Hematopoietic multipotent progenitor cell treated with erythropoietin and hydrocortisone succinate and interleukin-3 and kit ligand, for 15 days (in vitro differentiated cells): ENCODE measurements around the gene PSG1.
"Not testable (repeated sequence)": the region's sequence is repeated elsewhere in the genome, so short reads cannot be mapped to it uniquely, and the experiment has no call there.

Source experiments
- DNase-seq: peaks from one replicate; pipeline ENCODE4 v3.0.0-alpha.2; 2015; ENCODE audit warnings: low spot score

The PSG1 gene

DNA sequence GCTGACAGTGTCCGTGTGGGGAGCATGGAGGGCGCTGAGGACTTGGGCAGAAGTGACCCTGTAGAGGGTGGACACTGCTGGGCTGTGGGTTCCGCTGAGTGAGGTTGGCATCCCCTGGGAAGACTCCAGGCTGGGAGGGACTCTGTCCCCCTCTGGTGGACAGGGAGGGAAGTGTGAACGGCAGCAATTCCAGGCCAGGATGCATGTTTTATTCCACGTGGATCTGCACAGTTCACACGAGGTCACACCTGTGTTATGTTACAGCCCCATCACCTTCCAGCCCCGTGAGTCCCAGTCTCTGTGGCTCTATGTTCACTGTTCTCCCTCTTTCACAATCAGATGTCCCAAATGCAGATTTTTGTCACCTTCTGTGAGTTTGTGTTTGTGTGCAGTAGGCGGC lies 1.8 kb upstream of the PSG1 start:
- DNase-seq: not testable (repeated sequence)

DNA sequence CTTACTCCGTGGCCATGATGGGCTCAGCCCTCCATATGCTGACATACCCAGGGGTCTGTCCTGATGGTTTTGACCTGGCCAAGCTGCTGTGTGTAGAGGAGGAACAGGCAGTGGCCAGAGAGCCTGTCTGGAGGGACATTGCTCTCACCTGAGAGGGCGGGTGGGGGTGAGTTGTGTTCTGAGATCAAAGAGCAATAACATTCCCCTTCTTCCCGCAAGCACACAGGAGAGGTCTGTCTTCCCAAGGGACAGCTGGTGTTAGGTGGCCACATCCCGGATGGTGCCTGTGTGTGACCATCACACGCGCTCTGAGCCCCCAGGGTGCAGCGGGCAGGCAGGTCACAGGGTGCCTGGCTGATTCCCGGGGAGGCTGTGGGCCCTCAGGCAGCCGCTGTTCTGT lies 1.1 kb upstream of the PSG1 start:
- DNase-seq: not testable (repeated sequence)

DNA sequence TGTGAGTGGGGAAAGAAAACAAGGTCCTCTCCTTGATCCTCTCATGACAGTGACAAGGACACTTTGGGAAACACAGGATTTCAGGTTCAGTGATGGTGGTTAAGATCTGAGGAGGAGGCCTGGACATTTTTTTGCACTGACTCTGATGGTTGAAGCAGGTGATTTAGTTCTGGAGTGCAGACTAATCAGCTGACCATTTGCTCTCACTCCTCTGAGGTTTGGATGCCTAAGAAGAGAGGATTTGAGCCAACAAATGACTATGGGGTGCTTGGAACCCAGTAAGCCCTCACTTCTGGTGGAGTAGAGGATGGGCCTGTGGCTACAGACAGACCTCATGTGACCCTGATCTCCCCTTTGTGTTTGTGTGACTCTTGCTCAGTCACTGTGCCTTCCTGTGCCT lies 2.9 kb downstream of the PSG1 start:
- DNase-seq: not testable (repeated sequence)

DNA sequence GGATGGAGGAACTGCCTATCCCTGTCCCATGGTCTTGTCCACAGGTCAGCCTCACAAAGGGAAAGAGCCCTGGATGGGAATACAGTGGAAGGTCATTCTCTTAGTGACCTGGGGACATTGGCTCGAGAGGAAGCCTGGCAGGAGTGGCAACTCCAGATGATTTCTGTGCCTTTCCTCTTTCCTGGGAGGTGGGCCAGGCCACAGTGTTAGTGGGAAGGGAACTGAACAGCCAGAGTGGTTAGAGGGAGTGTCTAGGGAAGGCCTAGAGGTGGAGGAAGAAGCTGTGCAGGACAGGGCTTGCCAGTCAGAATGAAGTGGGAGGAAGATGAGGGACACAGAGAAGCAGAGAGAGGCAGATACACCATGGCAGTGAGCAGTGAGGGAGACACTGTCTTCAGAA lies 3.6 kb downstream of the PSG1 start:
- not testable (repeated sequence) for DNase-seq

GRCh38 chr19:42874901-42875813 lies 4.4 kb downstream of the PSG1 start:
- DNase-seq: not testable (repeated sequence)

GRCh38 chr19:42874136-42874535 lies 5.4 kb downstream of the PSG1 start:
- not testable (repeated sequence) for DNase-seq

DNA sequence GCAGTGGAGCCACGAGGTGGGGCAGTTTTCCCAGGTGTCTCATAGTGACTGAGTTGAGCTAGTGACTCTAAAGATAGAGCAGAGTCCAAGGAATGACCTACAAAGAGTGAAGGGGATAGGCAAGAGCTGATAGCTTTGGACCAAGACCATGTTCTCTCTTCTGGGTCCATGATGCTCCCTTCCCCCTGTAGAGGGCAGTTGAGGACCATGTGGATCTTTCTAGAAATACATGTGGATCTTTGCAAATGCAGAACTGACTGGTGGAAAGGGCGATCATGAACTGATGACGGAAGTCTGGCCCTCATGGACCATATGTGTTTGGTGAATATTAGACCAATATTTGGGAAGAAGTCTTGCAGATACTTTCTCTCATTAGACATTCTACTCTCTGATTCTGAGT lies 6.9 kb downstream of the PSG1 start:
- no peak for DNase-seq

DNA sequence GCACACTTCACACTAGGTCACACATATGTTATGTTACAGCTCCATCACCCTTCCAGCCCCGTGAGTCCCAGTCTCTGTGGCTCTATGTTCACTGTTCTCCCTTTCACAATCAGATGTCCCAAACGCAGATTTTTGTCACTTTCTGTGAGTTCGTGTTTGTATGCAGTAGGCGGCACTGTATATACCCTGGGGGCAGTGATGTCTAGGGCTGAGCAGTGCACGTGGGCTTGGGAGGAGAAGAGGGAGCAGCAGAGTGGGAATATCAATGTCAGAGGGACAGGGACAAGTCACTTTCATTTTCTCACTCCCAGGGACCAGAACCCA lies 22.0 kb downstream of the PSG1 start:
- no peak for DNase-seq

DNA sequence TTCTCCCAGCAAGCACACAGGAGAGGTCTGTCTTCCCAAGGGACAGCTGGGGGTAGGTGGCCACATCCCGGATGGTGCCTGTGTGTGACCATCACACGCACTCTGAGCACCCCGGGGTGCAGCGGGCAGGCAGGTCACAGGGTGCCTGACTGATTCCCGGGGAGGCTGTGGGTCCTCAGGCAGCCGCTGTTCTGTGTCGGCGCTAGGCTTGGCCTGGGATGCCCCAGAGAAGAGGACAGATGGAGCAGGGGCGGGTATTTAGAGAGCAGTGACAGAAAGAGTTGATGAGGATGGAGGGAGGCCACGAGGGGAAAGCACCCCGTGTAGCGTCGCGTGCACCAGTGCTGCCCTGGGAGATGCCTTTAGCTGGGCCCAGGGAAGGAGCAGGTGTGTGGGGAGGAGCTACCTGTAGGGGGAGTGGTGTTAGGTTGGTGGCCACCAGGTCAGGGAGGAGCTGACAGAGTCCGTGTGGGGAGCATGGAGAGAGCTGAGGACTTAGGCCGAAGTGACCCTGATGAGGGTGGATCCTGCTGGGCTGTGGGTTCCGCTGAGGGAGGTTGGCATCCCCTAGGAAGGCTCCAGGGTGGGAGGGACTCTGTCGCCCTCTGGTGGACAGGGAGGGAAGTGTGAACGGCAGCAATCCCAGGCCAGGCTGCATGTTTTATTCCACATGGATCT lies 22.5 kb downstream of the PSG1 start:
- DNase-seq: peak; percentile 2

GRCh38 chr19:42854745-42855144 lies 24.8 kb downstream of the PSG1 start:
- DNase-seq: not testable (repeated sequence)

DNA sequence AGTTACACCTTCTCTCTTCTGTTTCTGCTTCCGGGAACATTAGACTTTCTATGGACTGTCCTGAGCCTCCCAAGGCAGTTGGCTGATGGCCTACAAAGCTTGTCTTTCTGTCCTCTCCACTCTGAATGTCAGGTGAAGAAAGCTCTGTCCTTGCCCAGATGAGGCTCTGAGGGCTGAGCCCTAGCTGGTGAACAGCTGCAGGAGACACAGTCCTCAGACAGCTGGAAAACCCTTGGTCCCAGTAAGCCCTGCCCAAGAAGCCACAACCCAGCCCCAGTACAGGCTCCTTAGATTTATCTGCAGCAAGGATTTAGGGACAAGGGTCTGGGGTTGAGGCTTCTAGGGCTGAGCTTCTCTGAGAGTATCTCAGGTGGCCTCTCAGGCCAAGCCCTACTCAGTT lies 26.3 kb downstream of the PSG1 start:
- not testable (repeated sequence) for DNase-seq

- not testable (repeated sequence) for DNase-seq
Observed at GRCh38 chr19:42852821-42853220, 26.7 kb downstream of the PSG1 start.

GRCh38 chr19:42851718-42852280 lies 27.7 kb downstream of the PSG1 start:
- not testable (repeated sequence) for DNase-seq

GRCh38 chr19:42850981-42851717 lies 28.4 kb downstream of the PSG1 start:
- no peak for DNase-seq

DNA sequence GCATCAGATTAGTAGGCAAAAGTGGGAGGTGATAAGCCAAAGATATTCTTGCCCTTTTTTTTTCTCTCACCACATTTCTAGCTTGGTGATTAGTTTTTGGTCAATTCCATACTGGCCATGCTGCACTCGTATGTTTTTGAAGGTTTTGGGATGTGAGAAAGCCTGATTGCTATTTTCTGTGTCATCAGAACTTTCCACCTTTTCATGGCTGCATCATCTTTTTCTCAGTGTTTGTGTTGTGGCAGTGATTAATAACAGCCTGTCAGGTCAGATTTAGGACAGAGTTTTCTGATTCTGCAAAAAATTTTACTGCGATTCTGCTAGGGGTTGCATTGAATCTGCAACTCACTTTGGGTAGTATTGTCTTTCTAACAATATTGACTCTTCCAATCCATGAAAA lies 32.9 kb downstream of the PSG1 start:
- DNase-seq: no peak

DNA sequence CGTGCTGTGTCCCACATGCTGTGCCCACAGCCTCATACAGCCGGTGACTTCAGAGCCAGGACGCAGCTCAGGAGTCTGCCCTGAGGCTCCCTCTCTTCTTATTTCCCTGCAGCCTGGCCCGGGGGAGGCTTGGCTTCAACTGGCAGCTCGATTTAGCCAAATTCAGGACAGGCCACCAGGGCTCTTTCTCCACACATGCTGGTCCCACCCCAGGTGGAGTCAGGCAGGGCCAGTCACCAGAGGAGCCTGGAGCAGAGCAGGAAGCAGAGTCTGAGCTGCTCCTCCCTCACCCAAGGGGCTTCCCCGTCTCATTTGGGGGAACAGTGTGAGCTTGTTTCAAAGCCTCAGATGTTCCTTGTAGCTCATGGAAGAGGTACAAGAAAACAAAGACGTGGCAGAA lies 35.9 kb downstream of the PSG1 start:
- not testable (repeated sequence) for DNase-seq

DNA sequence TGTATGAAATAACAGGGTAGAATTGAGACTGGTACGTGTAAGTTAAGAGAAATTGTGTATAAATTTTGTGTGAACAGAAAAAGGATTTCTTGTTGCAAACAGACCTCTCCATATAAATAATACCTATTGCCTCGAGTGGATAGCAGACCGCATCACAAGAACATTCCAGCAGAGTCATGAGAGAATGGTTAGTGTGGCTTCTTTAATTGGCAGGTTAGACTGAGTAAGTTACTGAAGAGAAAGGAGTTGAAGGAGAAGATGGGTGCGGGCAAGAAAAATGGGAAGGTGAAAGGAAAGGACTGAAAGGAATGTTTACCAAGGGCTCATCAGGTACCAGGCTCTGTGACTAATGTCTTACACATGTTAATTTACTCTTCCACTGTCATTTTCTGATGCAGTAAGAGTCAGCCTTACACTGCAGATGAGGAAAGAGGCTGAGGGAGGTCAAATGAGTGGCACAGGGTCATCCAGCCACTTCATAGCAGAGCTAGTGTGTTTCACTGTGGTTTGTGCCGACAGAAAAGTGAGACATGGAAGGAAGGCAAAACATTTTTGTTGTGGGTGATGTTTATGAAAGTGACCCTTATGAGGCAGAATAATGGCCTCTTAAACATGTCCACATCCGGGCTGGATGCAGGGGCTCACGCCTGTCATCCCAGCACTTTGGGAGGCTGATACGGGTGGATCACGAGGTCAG lies 46.6 kb downstream of the PSG1 start:
- not testable (repeated sequence) for DNase-seq

GRCh38 chr19:42832023-42832680 lies 47.4 kb downstream of the PSG1 start:
- not testable (repeated sequence) for DNase-seq

GRCh38 chr19:42831221-42832019 lies 48.1 kb downstream of the PSG1 start:
- DNase-seq: no peak

DNA sequence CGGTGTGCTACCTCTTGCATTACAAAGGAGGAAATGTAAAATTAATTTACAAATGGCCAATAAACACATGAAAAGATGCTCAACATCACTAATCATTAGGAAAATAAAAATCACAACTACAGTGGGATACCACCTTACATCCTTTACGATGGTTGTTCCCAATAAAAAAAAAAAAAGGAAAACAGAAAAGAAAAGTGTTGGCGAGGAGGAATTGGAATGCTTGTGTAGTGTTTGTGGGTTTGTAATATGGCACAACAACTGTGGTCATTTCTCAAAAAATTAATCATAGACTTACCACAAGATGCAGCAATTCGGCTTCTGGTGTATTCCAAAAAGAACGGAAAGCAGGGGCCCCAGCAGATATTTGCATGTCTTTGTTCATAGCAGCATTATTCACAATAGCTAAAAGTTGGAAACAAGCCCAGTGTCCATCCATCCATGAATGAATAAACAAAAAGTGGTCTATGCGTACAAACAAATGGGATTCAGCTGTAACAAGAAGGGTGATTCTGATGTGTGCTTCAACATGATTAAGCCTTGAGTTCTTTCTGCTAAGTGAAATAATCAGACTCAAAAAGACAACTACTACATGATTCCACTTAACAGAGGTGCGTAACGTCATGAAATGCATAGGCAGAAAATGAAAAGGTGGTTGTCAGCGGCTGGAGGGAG lies 58.1 kb downstream of the PSG1 start:
- not testable (repeated sequence) for DNase-seq
